OCI-LY1 (cell line): ENCODE measurements around the gene HS3ST4.

Experiments
- EZH2 ChIP-seq: fragments of 200-600 bp; sonication (generic), shearing (Covaris generic); IDR thresholded peaks from 2 replicates; pipeline ENCODE4 v1.8.0; 2017; ENCODE audit warnings: borderline replicate concordance, mixed run types, mild to moderate bottlenecking, antibody characterized with exemption, low read length, moderate library complexity, mixed read lengths
- TF ChIP-seq, protein P1 (sequence below): fragments of 200-600 bp; sonication (generic), shearing (Covaris generic); IDR thresholded peaks from 2 replicates; pipeline ENCODE4 v1.5.1; 2017; ENCODE audit warnings: mild to moderate bottlenecking, antibody characterized with exemption, low read length, moderate library complexity, mixed read lengths

DNA sequence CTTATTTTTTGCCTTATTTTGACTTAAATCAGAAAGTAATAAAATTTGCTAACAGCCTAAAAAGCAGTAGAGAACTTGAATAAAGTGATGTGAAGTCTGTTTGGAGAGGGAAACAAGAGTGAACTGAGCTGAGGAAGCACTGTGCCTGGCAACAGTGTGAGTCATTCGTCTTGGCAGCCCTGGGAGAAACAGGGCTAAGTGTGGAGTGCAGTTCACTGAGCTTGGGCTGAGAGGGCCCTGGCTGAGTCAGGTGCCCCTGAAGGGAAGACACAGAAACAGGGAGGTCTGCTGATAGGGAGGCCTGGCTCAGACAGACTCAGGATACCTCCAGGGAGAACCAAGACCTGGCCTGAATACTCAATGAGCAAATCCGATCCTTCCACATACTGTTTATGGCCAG lies 132.1 kb downstream of the HS3ST4 start:
- TF ChIP-seq, protein P1, sequence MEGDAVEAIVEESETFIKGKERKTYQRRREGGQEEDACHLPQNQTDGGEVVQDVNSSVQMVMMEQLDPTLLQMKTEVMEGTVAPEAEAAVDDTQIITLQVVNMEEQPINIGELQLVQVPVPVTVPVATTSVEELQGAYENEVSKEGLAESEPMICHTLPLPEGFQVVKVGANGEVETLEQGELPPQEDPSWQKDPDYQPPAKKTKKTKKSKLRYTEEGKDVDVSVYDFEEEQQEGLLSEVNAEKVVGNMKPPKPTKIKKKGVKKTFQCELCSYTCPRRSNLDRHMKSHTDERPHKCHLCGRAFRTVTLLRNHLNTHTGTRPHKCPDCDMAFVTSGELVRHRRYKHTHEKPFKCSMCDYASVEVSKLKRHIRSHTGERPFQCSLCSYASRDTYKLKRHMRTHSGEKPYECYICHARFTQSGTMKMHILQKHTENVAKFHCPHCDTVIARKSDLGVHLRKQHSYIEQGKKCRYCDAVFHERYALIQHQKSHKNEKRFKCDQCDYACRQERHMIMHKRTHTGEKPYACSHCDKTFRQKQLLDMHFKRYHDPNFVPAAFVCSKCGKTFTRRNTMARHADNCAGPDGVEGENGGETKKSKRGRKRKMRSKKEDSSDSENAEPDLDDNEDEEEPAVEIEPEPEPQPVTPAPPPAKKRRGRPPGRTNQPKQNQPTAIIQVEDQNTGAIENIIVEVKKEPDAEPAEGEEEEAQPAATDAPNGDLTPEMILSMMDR, result no peak
- no peak for TF ChIP-seq EZH2
